Right lobe of liver (tissue), 4 donors: ENCODE results near the gene TMEM255B.

ENCODE experiments used
- POLR2A ChIP-seq: fragments of 450-650 bp; IDR thresholded peaks from one replicate; pipeline ENCODE4 v1.6.1; 2017; ENCODE audit warnings: antibody characterized with exemption, mild to moderate bottlenecking
- TF ChIP-seq, protein P1 (sequence below), 4 donors: fragments of 200-600 bp in 3 of 4; fragments of 450-650 bp in 1 of 4; IDR thresholded peaks; one replicate each; pipeline versions ENCODE4 v1.5.1 to v1.8.0; 2016 to 2022; ENCODE audit warnings: antibody characterized with exemption in 4 of 4, mild to moderate bottlenecking in 2 of 4
- donor health status: DM: no; HTN: no; CAD: no.
- donor health status: DM: no; HTN: no; CAD: no.
- donor health status: DM: no; HTN: yes; CAD: no.

GRCh38 chr13:113722921-113723320 lies 36.1 kb upstream of the TMEM255B start:
- TF ChIP-seq, protein P1, sequence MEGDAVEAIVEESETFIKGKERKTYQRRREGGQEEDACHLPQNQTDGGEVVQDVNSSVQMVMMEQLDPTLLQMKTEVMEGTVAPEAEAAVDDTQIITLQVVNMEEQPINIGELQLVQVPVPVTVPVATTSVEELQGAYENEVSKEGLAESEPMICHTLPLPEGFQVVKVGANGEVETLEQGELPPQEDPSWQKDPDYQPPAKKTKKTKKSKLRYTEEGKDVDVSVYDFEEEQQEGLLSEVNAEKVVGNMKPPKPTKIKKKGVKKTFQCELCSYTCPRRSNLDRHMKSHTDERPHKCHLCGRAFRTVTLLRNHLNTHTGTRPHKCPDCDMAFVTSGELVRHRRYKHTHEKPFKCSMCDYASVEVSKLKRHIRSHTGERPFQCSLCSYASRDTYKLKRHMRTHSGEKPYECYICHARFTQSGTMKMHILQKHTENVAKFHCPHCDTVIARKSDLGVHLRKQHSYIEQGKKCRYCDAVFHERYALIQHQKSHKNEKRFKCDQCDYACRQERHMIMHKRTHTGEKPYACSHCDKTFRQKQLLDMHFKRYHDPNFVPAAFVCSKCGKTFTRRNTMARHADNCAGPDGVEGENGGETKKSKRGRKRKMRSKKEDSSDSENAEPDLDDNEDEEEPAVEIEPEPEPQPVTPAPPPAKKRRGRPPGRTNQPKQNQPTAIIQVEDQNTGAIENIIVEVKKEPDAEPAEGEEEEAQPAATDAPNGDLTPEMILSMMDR (IDR thresholded peaks at IDR 0.05): no peak
- no peak for TF ChIP-seq POLR2A
